Kidney epithelial cell (primary cell): ENCODE data around the gene PHF20. TPM values are rescaled to one million over a fixed set of nuclear protein-coding genes. Genes with fewer than 3 reads are reported as not detected.

ENCODE experiments used
- DNase-seq: peaks from one replicate; pipeline ENCODE4 v3.0.0-alpha.2; 2010; ENCODE audit warnings: low read depth
- H3K27me3 ChIP-seq: 2 replicates; pipeline ENCODE4 v1.6.0; 2011; ENCODE audit warnings: low read length; ENCODE audit not compliant: control insufficient read depth, insufficient read depth
- H3K36me3 ChIP-seq: 2 replicates; pipeline ENCODE4 v1.5.1; 2011; ENCODE audit warnings: low read length; ENCODE audit not compliant: control insufficient read depth, insufficient read depth
- H3K4me3 ChIP-seq: 2 replicates; pipeline ENCODE4 v1.5.1; 2011; ENCODE audit warnings: low read depth, mild to moderate bottlenecking, control low read depth, low read length
- total RNA-seq: library from RNA; depleted of rRNA; stranded (reverse); fragments of >200 nt; gene quantifications from 2 replicates; pipeline ENCODE4 v1.2.3, GENCODE V29; 2015
- TF ChIP-seq, protein P1 (sequence below): IDR thresholded peaks from 2 replicates; pipeline ENCODE4 v1.5.1; 2011; ENCODE audit warnings: mild to moderate bottlenecking, moderate library complexity, low read length, control low read depth, inconsistent platforms; ENCODE audit not compliant: insufficient read depth, poor library complexity, severe bottlenecking

Gene PHF20
- total RNA-seq, 1 donor from 2014 or later: 39.0 TPM

DNA sequence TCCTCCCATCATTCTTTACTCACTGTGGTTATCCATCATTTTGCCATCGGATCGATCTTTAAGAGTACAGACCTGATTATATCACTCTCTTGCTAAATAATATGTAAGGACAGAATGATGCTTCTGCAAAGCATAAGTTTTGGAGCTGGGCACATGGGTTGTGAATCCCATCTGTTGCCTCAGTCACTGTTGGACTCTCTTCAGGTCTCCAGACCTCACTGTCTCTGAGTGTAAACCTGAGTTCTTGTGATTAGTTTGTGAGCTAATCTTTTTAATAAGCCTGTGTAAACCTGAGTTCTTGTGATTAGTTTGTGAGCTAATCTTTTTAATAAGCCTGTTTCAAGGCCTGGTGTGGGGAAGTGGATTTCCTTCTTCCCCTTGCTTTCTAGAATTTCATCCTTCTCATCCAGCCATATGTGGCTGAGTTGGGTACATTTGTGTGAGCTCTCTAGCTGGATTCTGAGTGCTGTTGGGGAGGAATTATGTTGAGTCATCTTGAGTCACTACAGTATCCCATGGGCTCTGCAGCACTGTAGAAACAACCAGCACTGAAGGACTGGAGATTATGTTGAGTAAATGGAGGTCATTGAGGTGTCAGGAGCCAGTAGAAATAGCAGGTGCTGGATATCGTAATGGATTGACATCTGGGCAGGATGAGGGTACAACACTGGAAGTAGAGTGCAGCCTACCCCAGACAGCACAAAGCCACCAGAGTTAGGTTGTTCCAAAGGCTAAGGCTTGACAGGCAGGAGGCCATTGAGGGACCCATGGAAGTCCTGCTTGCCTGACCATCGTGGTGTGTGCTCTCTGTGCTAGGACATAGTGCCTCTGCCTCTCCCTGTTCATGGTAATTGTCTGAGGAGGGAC is 130.1 kb downstream of the PHF20 start:
- no peaks in the 10 kb centered on the region for H3K36me3 ChIP-seq
- H3K27me3 ChIP-seq: no peaks in the 10 kb centered on the region
- peak; percentile 79 for DNase-seq
- TF ChIP-seq, protein P1, sequence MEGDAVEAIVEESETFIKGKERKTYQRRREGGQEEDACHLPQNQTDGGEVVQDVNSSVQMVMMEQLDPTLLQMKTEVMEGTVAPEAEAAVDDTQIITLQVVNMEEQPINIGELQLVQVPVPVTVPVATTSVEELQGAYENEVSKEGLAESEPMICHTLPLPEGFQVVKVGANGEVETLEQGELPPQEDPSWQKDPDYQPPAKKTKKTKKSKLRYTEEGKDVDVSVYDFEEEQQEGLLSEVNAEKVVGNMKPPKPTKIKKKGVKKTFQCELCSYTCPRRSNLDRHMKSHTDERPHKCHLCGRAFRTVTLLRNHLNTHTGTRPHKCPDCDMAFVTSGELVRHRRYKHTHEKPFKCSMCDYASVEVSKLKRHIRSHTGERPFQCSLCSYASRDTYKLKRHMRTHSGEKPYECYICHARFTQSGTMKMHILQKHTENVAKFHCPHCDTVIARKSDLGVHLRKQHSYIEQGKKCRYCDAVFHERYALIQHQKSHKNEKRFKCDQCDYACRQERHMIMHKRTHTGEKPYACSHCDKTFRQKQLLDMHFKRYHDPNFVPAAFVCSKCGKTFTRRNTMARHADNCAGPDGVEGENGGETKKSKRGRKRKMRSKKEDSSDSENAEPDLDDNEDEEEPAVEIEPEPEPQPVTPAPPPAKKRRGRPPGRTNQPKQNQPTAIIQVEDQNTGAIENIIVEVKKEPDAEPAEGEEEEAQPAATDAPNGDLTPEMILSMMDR: no peak
- H3K4me3 ChIP-seq: no peak overlapping the region

DNA sequence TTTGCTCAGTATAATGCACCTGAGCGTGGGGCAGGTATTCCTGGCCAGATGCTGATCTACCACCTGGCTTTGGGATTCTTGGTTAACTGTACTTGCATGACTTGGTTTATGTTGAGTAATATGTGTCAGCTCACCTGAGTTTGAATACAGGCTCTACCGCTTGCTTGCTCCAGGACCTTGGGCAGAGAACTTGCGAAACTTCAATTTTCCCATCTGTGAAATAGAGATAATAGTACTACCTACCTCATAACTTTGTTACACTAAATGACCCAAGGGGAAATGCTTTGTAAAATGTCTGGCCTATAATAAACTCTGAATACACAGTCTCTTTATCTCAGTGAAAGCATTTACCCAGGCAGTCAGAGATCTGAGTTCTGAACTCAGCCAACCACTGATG is 130.7 kb downstream of the PHF20 start:
- TF ChIP-seq, protein P1: no peak
- Histone ChIP-seq H3K36me3 (no peaks in the 10 kb centered on the region), H3K4me3 (no peak overlapping the region), H3K27me3 (no peaks in the 10 kb centered on the region)
- no peak for DNase-seq

DNA sequence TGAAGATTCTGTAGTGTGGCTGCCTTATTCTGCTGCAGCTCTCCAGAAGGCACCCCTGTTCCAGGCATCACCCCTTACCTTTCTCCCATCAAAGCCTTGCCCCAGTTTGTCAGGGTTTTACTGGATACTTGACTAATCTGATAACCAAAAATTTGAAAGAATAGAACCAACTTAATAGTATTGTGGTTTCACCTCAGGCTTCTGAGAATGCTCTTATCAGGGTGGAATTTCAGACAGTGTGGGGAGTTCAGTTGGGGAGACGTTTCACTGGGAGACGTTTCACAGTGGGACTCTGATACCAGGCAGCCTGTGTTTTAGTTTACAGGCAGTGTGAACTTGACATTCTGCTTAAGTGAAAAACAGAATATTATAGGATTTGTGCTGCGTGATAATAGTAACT is 132.0 kb downstream of the PHF20 start:
- no peaks in the 10 kb centered on the region for H3K27me3 ChIP-seq
- no peaks in the 10 kb centered on the region for H3K36me3 ChIP-seq
- H3K4me3 ChIP-seq: no peak overlapping the region
- TF ChIP-seq, protein P1: no peak
- DNase-seq: no peak

DNA sequence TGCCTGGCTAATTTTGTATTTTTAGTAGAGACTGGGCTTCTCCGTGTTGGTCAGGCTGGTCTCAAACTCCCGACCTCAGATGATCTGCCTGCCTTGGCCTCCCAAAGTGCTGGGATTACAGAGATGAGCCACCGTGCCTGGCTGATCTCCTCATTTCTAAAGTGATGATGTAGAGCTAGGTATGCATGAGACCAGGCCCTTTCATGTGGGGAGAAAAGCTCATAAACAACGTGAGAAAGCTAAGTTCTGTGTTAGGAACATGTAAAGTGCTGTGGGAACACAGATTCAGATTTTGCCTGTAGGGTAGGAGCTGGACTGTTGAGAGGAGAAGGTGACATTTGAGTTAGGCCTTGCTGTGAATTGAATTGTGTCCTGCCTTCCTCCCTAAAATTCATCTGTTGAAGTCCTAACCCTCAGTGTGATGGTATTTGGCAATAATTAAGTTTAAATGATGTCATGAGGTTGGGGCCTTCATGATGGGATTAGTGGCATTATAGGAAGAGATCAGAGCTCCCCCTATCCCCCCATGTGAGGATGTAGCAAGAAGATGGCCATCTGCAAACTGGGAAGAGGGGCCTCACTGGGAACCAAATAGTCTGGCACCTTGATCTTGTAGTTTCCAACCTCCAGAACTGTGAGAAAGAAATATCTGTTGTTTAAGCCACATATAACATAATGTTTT is 133.3 kb downstream of the PHF20 start:
- TF ChIP-seq, protein P1: no peak
- no peaks in the 10 kb centered on the region for H3K36me3 ChIP-seq

DNA sequence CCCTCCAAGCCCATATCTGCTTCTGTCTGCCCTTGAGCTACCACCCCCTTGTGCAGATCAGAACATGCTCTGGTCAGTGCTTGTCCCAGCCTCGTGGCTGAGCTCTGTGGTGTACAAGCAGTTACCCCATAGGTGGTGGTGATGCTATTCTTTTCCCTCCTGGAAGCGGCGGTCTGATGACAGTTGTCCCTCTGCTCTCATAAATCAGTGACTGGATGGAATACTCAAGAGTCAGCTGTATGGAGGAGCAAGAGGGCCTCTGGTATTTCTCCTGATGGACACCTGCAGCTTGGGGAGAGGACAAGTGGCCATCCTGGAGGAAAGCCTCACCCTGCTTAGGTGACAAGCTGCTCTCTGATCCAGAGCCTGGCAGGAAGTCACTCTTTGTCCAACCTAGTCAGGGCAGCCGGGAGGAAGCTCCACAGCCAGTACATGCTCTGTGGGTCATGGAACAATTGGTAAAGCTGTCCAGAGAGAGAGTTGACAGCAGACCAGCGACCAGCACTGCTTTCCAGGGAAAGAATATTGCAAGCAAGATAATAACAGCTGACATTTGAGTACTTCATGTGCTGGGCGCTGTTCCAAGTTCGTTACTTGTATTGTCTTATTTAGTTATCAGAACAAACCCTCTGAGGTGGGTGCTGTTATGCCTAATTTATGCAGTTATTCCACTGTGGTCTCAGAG is 135.3 kb downstream of the PHF20 start:
- H3K36me3 ChIP-seq: no peaks in the 10 kb centered on the region
- TF ChIP-seq, protein P1: no peak
- DNase-seq: no peak
- H3K4me3 ChIP-seq: no peak overlapping the region
- no peaks in the 10 kb centered on the region for H3K27me3 ChIP-seq

More for the DNA sequence above, 133.3 kb downstream of the PHF20 start:
- no peak for DNase-seq
- Histone ChIP-seq H3K27me3 (no peaks in the 10 kb centered on the region), H3K4me3 (no peak overlapping the region)
